HCT116 (cell line): ENCODE data around the gene REPS2. TPM values are rescaled to one million over a fixed set of nuclear protein-coding genes. Genes with fewer than 3 reads are reported as not detected.

Experiments
- ATAC-seq: fragments of 200-7000 bp; cut with Tn5 transposase; 2 replicates; pipeline ENCODE4 v1.9.1; 2020; ENCODE audit warnings: mild to moderate bottlenecking, moderate library complexity
- BruUV-seq: library from RNA; stranded (reverse); fragments of 400-500 nt; replicated peaks from 2 replicates; lab custom pipeline; 2021; lab: Mats Ljungman, UMichigan
- CTCF ChIA-PET: fragments of 300-600 bp; sonication (Branson Sonifier 250); formaldehyde crosslinking; loops from one replicate; lab custom pipeline; 2021; ENCODE audit warnings: antibody characterized with exemption; lab: Charles Lee
- POLR2A ChIA-PET: fragments of 300-600, 350-600 bp; sonication (Branson Sonifier 250); formaldehyde crosslinking; loops from one replicate; lab custom pipeline; 2021; ENCODE audit warnings: antibody characterized with exemption; lab: Charles Lee
- RAD21 ChIA-PET, 2 experiments: fragments of 300-600 bp; sonication (Branson Sonifier 250); formaldehyde crosslinking; loops; one replicate each; lab custom pipeline; 2023; ENCODE audit warnings: low total read pairs in 2 of 2; ENCODE audit not compliant: uncharacterized antibody in 2 of 2, unreplicated experiment in 2 of 2, low non-redundant PET in 1 of 2; lab: Charles Lee
- DNase-seq: peaks from one replicate; pipeline ENCODE4 v3.0.0-alpha.2; 2010; ENCODE audit warnings: low read depth, low spot score
- H2AFZ ChIP-seq: fragments of 200-600 bp; shearing (Covaris generic), sonication (generic); 2 replicates; pipeline ENCODE4 v1.6.1; 2017; ENCODE audit warnings: low read depth, mixed run types, mixed read lengths, antibody characterized with exemption, low read length; ENCODE audit not compliant: poor library complexity, severe bottlenecking
- H3K27ac ChIP-seq: 2 replicates; pipeline ENCODE4 v1.5.1; 2012; ENCODE audit warnings: low read depth, low read length
- H3K27me3 ChIP-seq: fragments of 200-600 bp; sonication (generic); 2 replicates; pipeline ENCODE4 v1.6.1; 2016; ENCODE audit warnings: mixed run types, low read length, mixed read lengths; ENCODE audit not compliant: insufficient read depth
- H3K36me3 ChIP-seq, 2 experiments: fragments of 200-500 bp in 1 of 2; fragments of 200-600 bp in 1 of 2; sonication (Bioruptor generic) in 1 of 2; sonication (generic) in 1 of 2; 2 replicates each; pipeline versions ENCODE4 v1.5.1 to v1.6.1; 2014 to 2016; ENCODE audit warnings: low read length in 2 of 2, inconsistent platforms in 1 of 2, mixed read lengths in 1 of 2, mixed run types in 1 of 2; ENCODE audit not compliant: insufficient read depth in 2 of 2, control insufficient read depth in 1 of 2
- H3K4me1 ChIP-seq, 2 experiments: fragments of 200-600 bp in 1 of 2; sonication (generic) in 1 of 2; 2 replicates each; pipeline versions ENCODE4 v1.5.1 to v1.6.1; 2012 to 2017; ENCODE audit warnings: low read length in 2 of 2, inconsistent platforms in 1 of 2, mild to moderate bottlenecking in 1 of 2, mixed read lengths in 1 of 2, mixed run types in 1 of 2, moderate library complexity in 1 of 2; ENCODE audit not compliant: insufficient read depth in 2 of 2, control insufficient read depth in 1 of 2
- H3K4me2 ChIP-seq: fragments of 200-600 bp; sonication (generic); 2 replicates; pipeline ENCODE4 v1.6.1; 2017; ENCODE audit warnings: mixed run types, low read length, mixed read lengths
- H3K4me3 ChIP-seq, 2 experiments: fragments of 200-600 bp in 1 of 2; sonication (generic) in 1 of 2; replicated peaks in 1 of 2; 2 replicates each; pipeline ENCODE4 v1.5.1; 2011 to 2016; ENCODE audit warnings: low read length in 2 of 2, control low read depth in 1 of 2, low read depth in 1 of 2, mild to moderate bottlenecking in 1 of 2, mixed read lengths in 1 of 2, mixed run types in 1 of 2
- H3K79me2 ChIP-seq: fragments of 200-600 bp; sonication (generic); 2 replicates; pipeline ENCODE4 v1.6.1; 2017; ENCODE audit warnings: mild to moderate bottlenecking, mixed run types, low read length, moderate library complexity, mixed read lengths; ENCODE audit not compliant: insufficient read depth
- H3K9ac ChIP-seq: fragments of 200-600 bp; sonication (generic); 2 replicates; pipeline ENCODE4 v1.6.1; 2016; ENCODE audit warnings: low read length, mixed read lengths
- H3K9me2 ChIP-seq: fragments of 200-600 bp; sonication (generic), shearing (Covaris generic); 2 replicates; pipeline ENCODE4 v1.6.1; 2017; ENCODE audit warnings: mixed run types, mild to moderate bottlenecking, moderate library complexity; ENCODE audit not compliant: insufficient read depth
- H3K9me3 ChIP-seq, 2 experiments: fragments of 200-500 bp in 1 of 2; fragments of 200-600 bp in 1 of 2; sonication (Bioruptor generic) in 1 of 2; sonication (generic) in 1 of 2; 2 replicates each; pipeline ENCODE4 v1.6.1; 2014 to 2017; ENCODE audit warnings: low read length in 2 of 2, mixed read lengths in 2 of 2, inconsistent platforms in 1 of 2, low read depth in 1 of 2, mild to moderate bottlenecking in 1 of 2, mixed run types in 1 of 2, moderate library complexity in 1 of 2; ENCODE audit not compliant: control insufficient read depth in 1 of 2, insufficient read depth in 1 of 2
- H4K20me1 ChIP-seq: fragments of 200-600 bp; sonication (generic), shearing (Covaris generic); 2 replicates; pipeline ENCODE4 v1.6.1; 2017; ENCODE audit warnings: mixed run types, mild to moderate bottlenecking, moderate library complexity; ENCODE audit not compliant: insufficient read depth
- CBX3 ChIP-seq: IDR thresholded peaks from 2 replicates; pipeline ENCODE4 v1.6.1; 2012; ENCODE audit warnings: low read depth
- CEBPB ChIP-seq: IDR thresholded peaks from 2 replicates; pipeline ENCODE4 v1.6.1; 2012; ENCODE audit warnings: low read depth
- EGR1 ChIP-seq: IDR thresholded peaks from 2 replicates; pipeline ENCODE4 v1.6.1; 2012; ENCODE audit warnings: low read depth
- EZH2 ChIP-seq: fragments of 200-600 bp; sonication (generic); IDR thresholded peaks from 2 replicates; pipeline ENCODE4 v1.6.1; 2017; ENCODE audit warnings: antibody characterized with exemption, mixed run types
- EZH2phosphoT487 ChIP-seq: fragments of 200-600 bp; IDR thresholded peaks from 2 replicates; pipeline ENCODE4 v1.6.1; 2018; ENCODE audit warnings: antibody characterized with exemption, borderline replicate concordance
- RAD21 ChIP-seq: IDR thresholded peaks from 2 replicates; pipeline ENCODE4 v1.6.1; 2012; ENCODE audit warnings: low read depth, mild to moderate bottlenecking
- ZFX ChIP-seq: fragments of 450-650 bp; IDR thresholded peaks from 2 replicates; pipeline ENCODE4 v1.6.1; 2017
- ZNF274 ChIP-seq: fragments of 200-500 bp; sonication (Bioruptor generic); IDR thresholded peaks from 2 replicates; pipeline ENCODE4 v1.6.1; 2014; ENCODE audit warnings: mild to moderate bottlenecking, low read depth, low read length, inconsistent platforms
- intact Hi-C: fragments of 100-400 bp; cut with micrococcal nuclease; formaldehyde crosslinking; loops from 2 replicates; pipeline ENCODE4 v1.10.0; 2022
- total RNA-seq: library from RNA; stranded (reverse); gene quantifications from one replicate; pipeline ENCODE4 v1.2.1, GENCODE V29; 2021; ENCODE audit not compliant: unreplicated experiment
- TF ChIP-seq, protein P1 (sequence below): IDR thresholded peaks from 2 replicates; pipeline ENCODE4 v1.6.1; 2012; ENCODE audit warnings: low read depth
- TF ChIP-seq, protein P2 (sequence below), 3 experiments: fragments of 200-600 bp in 1 of 3; sonication (generic) in 1 of 3; IDR thresholded peaks in 2 of 3; conservative IDR thresholded peaks in 1 of 3; 2 replicates each; pipeline ENCODE4 v1.5.1; 2012 to 2017; ENCODE audit warnings: low read depth in 2 of 3, low read length in 2 of 3, antibody characterized with exemption in 1 of 3, borderline replicate concordance in 1 of 3, control low read depth in 1 of 3, mild to moderate bottlenecking in 1 of 3, mixed read lengths in 1 of 3, mixed run types in 1 of 3, moderate library complexity in 1 of 3; ENCODE audit not compliant: insufficient read depth in 1 of 3
- TF ChIP-seq, protein P3 (sequence below): IDR thresholded peaks from 2 replicates; pipeline ENCODE4 v1.6.1; 2011; ENCODE audit warnings: mild to moderate bottlenecking, low read length, moderate library complexity; ENCODE audit not compliant: insufficient replicate concordance; ENCODE audit errors: extremely low read depth

REPS2 gene
- total RNA-seq, 1 experiment from 2014 or later, result 4.5 TPM

DNA sequence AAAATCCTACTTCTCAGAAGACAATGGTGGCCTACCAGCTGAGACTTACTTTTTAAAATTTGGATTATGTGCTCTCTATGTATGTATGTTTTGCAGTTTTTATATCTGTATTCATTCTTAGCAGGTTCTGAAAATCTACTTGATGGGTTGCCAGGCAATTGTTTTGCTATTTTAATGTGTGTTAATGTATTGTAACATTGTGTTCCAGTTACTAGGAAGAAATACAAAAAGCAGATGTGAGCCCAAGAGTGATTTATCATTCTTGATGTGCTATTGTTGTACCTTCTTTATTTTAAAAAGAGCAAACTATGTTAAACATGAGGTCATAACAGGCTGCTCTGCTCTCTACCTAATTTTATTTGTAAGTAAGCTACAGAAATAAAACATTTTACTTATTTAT, 81.9 kb downstream of the REPS2 start:
- no peak for DNase-seq
- H3K9me3 ChIP-seq, result no peaks in the 10 kb centered on the region
- no peaks in the 10 kb centered on the region for H3K27me3 ChIP-seq
- no peak for ATAC-seq
- no peaks in the 10 kb centered on the region for H3K36me3 ChIP-seq
- no peaks in the 10 kb centered on the region for H3K4me1 ChIP-seq
- H3K9ac ChIP-seq, result no peak overlapping the region
- RAD21 ChIA-PET, result no interaction called here
- H3K4me2 ChIP-seq, result no peak overlapping the region
- no peak overlapping the region for H3K27ac ChIP-seq
- H4K20me1 ChIP-seq, result no peaks in the 10 kb centered on the region
- no peaks in the 10 kb centered on the region for H3K79me2 ChIP-seq
- H3K4me3 ChIP-seq, result no peak overlapping the region
- no peaks in the 10 kb centered on the region for H3K9me2 ChIP-seq
- BruUV-seq, result no TSS peak
- TF ChIP-seq, protein P1, sequence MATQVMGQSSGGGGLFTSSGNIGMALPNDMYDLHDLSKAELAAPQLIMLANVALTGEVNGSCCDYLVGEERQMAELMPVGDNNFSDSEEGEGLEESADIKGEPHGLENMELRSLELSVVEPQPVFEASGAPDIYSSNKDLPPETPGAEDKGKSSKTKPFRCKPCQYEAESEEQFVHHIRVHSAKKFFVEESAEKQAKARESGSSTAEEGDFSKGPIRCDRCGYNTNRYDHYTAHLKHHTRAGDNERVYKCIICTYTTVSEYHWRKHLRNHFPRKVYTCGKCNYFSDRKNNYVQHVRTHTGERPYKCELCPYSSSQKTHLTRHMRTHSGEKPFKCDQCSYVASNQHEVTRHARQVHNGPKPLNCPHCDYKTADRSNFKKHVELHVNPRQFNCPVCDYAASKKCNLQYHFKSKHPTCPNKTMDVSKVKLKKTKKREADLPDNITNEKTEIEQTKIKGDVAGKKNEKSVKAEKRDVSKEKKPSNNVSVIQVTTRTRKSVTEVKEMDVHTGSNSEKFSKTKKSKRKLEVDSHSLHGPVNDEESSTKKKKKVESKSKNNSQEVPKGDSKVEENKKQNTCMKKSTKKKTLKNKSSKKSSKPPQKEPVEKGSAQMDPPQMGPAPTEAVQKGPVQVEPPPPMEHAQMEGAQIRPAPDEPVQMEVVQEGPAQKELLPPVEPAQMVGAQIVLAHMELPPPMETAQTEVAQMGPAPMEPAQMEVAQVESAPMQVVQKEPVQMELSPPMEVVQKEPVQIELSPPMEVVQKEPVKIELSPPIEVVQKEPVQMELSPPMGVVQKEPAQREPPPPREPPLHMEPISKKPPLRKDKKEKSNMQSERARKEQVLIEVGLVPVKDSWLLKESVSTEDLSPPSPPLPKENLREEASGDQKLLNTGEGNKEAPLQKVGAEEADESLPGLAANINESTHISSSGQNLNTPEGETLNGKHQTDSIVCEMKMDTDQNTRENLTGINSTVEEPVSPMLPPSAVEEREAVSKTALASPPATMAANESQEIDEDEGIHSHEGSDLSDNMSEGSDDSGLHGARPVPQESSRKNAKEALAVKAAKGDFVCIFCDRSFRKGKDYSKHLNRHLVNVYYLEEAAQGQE, result no peak
- TF ChIP-seq ZFX, result no peak
- TF ChIP-seq CBX3, result no peak
- TF ChIP-seq EZH2phosphoT487, result no peak
- TF ChIP-seq, protein P2, sequence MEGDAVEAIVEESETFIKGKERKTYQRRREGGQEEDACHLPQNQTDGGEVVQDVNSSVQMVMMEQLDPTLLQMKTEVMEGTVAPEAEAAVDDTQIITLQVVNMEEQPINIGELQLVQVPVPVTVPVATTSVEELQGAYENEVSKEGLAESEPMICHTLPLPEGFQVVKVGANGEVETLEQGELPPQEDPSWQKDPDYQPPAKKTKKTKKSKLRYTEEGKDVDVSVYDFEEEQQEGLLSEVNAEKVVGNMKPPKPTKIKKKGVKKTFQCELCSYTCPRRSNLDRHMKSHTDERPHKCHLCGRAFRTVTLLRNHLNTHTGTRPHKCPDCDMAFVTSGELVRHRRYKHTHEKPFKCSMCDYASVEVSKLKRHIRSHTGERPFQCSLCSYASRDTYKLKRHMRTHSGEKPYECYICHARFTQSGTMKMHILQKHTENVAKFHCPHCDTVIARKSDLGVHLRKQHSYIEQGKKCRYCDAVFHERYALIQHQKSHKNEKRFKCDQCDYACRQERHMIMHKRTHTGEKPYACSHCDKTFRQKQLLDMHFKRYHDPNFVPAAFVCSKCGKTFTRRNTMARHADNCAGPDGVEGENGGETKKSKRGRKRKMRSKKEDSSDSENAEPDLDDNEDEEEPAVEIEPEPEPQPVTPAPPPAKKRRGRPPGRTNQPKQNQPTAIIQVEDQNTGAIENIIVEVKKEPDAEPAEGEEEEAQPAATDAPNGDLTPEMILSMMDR (IDR thresholded peaks at IDR 0.05 in 2 of 3, conservative IDR thresholded peaks at IDR 0.05 in 1 of 3; ENCODE audit: borderline replicate concordance in 1 of 3, insufficient read depth in 1 of 3, low read depth in 2 of 3, low read length in 2 of 3), result no peak
- TF ChIP-seq, protein P3, sequence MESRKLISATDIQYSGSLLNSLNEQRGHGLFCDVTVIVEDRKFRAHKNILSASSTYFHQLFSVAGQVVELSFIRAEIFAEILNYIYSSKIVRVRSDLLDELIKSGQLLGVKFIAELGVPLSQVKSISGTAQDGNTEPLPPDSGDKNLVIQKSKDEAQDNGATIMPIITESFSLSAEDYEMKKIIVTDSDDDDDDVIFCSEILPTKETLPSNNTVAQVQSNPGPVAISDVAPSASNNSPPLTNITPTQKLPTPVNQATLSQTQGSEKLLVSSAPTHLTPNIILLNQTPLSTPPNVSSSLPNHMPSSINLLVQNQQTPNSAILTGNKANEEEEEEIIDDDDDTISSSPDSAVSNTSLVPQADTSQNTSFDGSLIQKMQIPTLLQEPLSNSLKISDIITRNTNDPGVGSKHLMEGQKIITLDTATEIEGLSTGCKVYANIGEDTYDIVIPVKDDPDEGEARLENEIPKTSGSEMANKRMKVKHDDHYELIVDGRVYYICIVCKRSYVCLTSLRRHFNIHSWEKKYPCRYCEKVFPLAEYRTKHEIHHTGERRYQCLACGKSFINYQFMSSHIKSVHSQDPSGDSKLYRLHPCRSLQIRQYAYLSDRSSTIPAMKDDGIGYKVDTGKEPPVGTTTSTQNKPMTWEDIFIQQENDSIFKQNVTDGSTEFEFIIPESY, result no peak
- TF ChIP-seq CEBPB, result no peak
- TF ChIP-seq RAD21, result no peak
- no peak for TF ChIP-seq EZH2
- TF ChIP-seq ZNF274, result no peak
- TF ChIP-seq EGR1, result no peak
- POLR2A ChIA-PET, result no interaction called here
- CTCF ChIA-PET, result no interaction called here
- intact Hi-C loops, result no loop called here
- no peak overlapping the region for H2AFZ ChIP-seq
